ENCODE data around the gene SAMD11. TPM values are rescaled to one million over a fixed set of nuclear protein-coding genes. Genes with fewer than 3 reads are reported as not detected.

SAMD11 gene
- total and polyA plus RNA-seq, 2 of the 8 experiments (the other 6 are each of a cell fraction or from before 2014, with no cell fraction given), result 0.18 to 0.30 TPM

DNA sequence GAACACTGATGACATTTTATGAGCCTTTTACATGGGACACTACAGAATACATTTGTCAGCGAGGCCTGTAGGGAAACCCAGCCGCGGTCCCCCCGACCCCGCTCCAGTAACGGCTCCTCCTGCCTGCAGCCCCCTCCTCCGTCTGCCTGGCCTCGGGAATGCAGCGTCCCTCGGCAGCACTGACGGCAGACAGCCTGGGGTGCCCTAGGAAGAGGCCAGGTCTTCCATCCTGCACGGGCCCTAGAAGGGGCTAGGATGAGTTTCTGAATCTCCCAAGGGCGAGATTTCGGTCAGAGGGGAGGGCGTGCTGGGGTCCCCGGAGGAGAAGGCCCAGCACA is 8.4 kb downstream of the SAMD11 start:
- peaks cover 63 to 90% (median 86%) of the 10 kb centered on the region in 4 experiments for H3K27me3 ChIP-seq (replicated peaks in 1 of 4; ENCODE audit: control insufficient read depth in 3 of 4, extremely low read depth in 1 of 4, insufficient read depth in 3 of 4, low read length in 3 of 4)
- peaks cover 15 to 18% of the 10 kb centered on the region in 2 experiments for H4K20me1 ChIP-seq (replicated peaks in 1 of 2; ENCODE audit: control insufficient read depth in 1 of 2, insufficient read depth in 2 of 2, low read length in 2 of 2)
- H2BK120ac ChIP-seq (replicated peaks; ENCODE audit: low read depth, low read length), result no peak overlapping the region
- TF ChIP-seq TEAD4 (IDR thresholded peaks at IDR 0.05; ENCODE audit: low read depth, low read length) (no peak), NANOG (IDR thresholded peaks at IDR 0.05; ENCODE audit: insufficient read depth, low read depth, low read length, poor library complexity, severe bottlenecking) (no peak), CREB1 (IDR thresholded peaks at IDR 0.05) (no peak), CHD2 (IDR thresholded peaks at IDR 0.05; ENCODE audit: low read length) (no peak), SIRT6 (IDR thresholded peaks at IDR 0.05; ENCODE audit: low read length) (no peak), SP2 (IDR thresholded peaks at IDR 0.05; ENCODE audit: low read length) (no peak), ZNF274 (IDR thresholded peaks at IDR 0.05; ENCODE audit: borderline replicate concordance, extremely low read depth, low read length) (no peak), CTCF (IDR thresholded peaks at IDR 0.05; ENCODE audit: control extremely low read depth in 1 of 3, insufficient read depth in 1 of 3, low read depth in 1 of 3, low read length in 3 of 3) (no peak), GTF2F1 (IDR thresholded peaks at IDR 0.05; ENCODE audit: borderline replicate concordance, low read depth, low read length) (no peak)

More for the DNA sequence above, 8.4 kb downstream of the SAMD11 start:
- H3K23me2 ChIP-seq (ENCODE audit: low read depth, low read length), result no peaks in the 10 kb centered on the region
- no peak overlapping the region for H2AK5ac ChIP-seq (ENCODE audit: low read depth, low read length)
- H2AFZ ChIP-seq (ENCODE audit: low read length), result no peak overlapping the region
- DNase-seq (ENCODE audit: low read depth in 1 of 2, low spot score in 2 of 2) (no peak), FAIRE-seq (no peak)
- no peak overlapping the region for H3K4ac ChIP-seq (replicated peaks; ENCODE audit: insufficient read length, low read depth, low read length)
- H3K79me2 ChIP-seq (ENCODE audit: control insufficient read depth in 1 of 2, insufficient read depth in 2 of 2, low read length in 2 of 2), result no peaks in the 10 kb centered on the region
- no peak overlapping the region for H2BK5ac ChIP-seq (ENCODE audit: low read depth, low read length)
- H3K4me3 ChIP-seq (ENCODE audit: extremely low read depth in 1 of 4, insufficient read depth in 2 of 4, low read depth in 3 of 4, low read length in 4 of 4), result no peak overlapping the region
- no peaks in the 10 kb centered on the region for H3K36me3 ChIP-seq (ENCODE audit: control insufficient read depth in 2 of 4, insufficient read depth in 4 of 4, low read length in 3 of 4)
- peak overlapping the region; percentile 68; the same call in 1 of the 2 replicates for H4K8ac ChIP-seq (ENCODE audit: extremely low read depth, insufficient read depth, low read length)
- H4K91ac ChIP-seq (replicated peaks; ENCODE audit: insufficient read length, low read length), result no peak overlapping the region
- ChIA-PET CTCF (ENCODE audit: partially characterized antibody) (interaction anchor here (0.7 to 4.6 kb wide), 3 partner anchors 8 to 32 kb away, joined by 3 to 45 read pairs (median 3); no protein-coding TSS in a partner anchor), POLR2A (ENCODE audit: partially characterized antibody) (no interaction called here)
- no peak overlapping the region for H3K18ac ChIP-seq (ENCODE audit: extremely low read depth, low read length)
- H3K27ac ChIP-seq (ENCODE audit: low read depth, low read length), result no peak overlapping the region
- H3K56ac ChIP-seq (replicated peaks; ENCODE audit: insufficient read length, low read depth, low read length), result no peak overlapping the region
- H2BK15ac ChIP-seq (ENCODE audit: low read length), result no peak overlapping the region
- no peaks in the 10 kb centered on the region for H3K9me3 ChIP-seq (ENCODE audit: insufficient read depth in 2 of 2, low read depth in 1 of 2, low read length in 1 of 2)
- no peak overlapping the region for H3K4me2 ChIP-seq (ENCODE audit: insufficient read depth in 1 of 2, low read depth in 2 of 2, low read length in 2 of 2)
- no peak overlapping the region for H3K23ac ChIP-seq (ENCODE audit: insufficient read length)
- H2BK20ac ChIP-seq (ENCODE audit: low read length), result no peak overlapping the region
- H3K79me1 ChIP-seq (ENCODE audit: low read depth, low read length), result no peaks in the 10 kb centered on the region
- no peak overlapping the region for H2BK12ac ChIP-seq (ENCODE audit: low read depth, low read length)
- H3K9ac ChIP-seq (replicated peaks in 1 of 4; ENCODE audit: extremely low read depth in 1 of 4, low read depth in 3 of 4, low read length in 3 of 4), result no peak overlapping the region
- no peak overlapping the region for H3K14ac ChIP-seq (ENCODE audit: insufficient read length)
- 67% methylated on average over 12 of the region's 16 CpGs; no CpG with 5 or more reads in 1 of the 2 experiments for WGBS, 2 experiments (ENCODE audit: extremely low coverage in 1 of 2, insufficient coverage in 1 of 2, insufficient read length in 1 of 2, insufficient replicate concordance in 2 of 2, low coverage in 1 of 2, low lambda C conversion rate in 2 of 2, missing lambda C conversion rate in 1 of 2)
- peaks cover 2 to 10% (median 8%) of the 10 kb centered on the region in 4 experiments for H3K4me1 ChIP-seq (replicated peaks in 1 of 4; ENCODE audit: control insufficient read depth in 3 of 4, insufficient read depth in 4 of 4, low read length in 3 of 4)
- no peak overlapping the region for H4K5ac ChIP-seq (ENCODE audit: insufficient read length, low read depth, low read length)
